Brain pericyte (primary cell): ENCODE results near the gene TUNAR.

Experiments used
- DNase-seq: peaks from one replicate; pipeline ENCODE4 v3.0.0-alpha.2; 2012; ENCODE audit warnings: low read depth, low spot score

The TUNAR gene

DNA sequence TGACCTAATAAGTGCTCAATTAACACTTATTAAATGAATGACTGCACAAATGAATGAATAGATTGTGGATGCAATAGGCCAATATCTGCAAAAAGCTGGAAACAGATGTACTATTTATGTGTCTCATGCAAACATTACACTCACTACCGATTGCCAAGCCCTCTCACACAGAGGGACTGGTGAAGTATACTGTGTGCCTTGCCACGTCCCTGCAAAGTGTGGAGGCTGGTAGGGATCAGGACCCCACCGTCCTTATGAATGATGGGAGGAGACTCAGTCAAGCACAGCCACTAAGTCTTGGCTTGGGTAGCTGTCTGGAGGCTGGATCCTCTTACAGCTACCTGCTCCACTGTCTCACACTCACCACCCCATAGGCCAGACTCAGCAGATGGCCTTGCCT, 3.9 kb upstream of the TUNAR start:
- DNase-seq = no peak

DNA sequence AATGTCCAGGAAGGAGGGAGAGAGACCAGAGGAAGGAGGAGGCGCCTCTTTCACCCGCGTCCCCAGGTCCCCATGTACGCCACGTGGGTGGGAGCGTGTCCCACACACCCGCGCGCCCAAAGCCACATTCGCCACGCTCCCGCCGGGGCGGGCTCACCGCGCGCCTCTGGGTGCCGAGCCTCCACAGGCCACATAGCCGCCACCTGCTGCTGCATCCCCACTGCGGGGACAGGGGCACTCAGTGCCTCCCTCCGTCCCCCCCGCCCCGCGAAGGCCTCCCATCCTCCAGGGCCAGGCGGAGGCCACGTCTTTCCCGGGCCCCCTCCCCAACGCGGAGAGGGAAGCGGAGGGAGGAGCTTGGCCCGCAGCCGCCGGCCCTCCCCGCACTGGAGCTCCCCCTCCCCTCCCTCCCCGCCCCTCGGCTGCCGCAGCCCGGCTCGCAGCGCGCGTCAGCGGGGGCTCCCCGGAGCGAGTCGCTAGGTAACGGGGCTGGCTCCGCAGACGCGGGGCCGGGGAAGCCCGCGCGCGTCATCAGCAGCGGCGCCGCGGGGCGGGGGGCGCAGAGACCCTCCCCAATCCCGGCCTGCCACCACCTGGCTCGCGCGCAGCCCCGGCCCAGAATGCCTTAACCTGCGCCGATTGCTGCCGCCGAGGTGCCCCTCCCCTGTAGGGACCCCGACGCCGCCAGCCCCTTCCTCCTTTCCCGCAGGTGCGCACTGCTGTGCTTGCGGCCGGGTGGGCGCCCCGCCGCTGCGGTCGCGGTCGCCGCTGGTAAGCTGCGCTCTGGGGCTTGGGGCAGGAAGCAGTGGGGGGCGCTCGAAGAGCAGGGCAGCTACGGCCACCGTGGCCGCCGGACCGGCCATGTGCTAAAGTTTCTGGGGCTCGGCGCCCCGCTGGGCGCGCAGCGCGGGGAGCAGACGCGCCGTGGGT, 536 bp upstream of the TUNAR start:
- DNase-seq = no peak

DNA sequence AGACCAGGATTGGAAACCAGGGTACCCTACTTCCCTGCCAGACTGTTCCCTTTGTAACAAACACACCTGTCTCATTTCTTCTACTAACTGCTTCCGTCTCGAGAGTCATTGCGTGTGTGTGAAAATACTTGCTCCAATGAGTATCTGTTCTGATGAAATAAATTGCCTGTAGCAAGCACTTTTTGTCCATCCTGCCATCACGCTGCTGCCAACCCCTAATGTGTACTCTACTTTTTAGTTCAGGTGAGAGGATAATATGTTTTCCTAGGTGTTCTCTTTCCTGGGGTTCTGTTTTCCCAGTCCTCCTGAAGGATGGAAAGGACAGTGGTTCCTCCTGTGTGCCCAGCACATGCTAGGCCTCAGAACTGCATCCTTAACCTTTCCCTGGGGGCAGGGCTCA, 1.0 kb downstream of the TUNAR start:
- DNase-seq = no peak

DNA sequence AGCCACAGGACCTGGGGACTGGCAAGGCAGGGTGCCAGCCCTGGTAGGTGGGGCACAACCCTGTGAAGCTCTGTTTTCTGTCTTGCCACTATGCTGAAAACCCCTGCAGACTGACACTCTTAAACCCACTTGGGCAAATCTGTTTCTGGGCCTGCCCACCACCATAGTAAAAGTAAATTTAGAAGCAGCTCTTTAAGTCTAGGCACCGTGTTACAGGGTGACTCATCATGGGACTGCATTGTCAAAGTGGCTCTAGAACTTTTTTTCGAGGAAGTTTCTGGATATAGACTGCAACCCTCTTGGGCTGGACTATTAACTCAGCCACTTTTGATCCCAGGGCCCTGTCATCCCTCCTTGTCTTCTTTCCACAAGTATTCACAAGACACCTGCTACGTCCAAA, 7.7 kb downstream of the TUNAR start:
- no peak for DNase-seq

DNA sequence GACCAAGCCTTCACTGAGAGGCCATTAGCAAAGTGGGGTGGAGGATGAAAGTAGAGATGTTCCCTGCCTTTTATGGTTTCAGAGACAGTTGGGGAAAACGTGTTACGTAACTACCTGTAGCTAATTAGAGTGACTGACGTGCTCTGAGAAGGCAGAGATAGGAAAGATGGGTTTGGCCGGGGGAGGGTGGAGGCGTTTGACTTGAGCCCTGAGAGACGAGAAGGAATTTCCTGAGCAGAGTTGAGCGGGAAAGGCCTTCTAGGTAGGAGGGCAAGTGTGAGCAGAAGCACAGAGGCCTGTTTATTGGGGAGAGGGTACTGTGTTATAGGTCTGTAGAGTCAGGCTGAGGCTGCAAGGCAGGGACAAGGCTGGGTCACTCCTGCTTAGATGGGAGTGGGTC, 8.6 kb downstream of the TUNAR start:
- DNase-seq = no peak

DNA sequence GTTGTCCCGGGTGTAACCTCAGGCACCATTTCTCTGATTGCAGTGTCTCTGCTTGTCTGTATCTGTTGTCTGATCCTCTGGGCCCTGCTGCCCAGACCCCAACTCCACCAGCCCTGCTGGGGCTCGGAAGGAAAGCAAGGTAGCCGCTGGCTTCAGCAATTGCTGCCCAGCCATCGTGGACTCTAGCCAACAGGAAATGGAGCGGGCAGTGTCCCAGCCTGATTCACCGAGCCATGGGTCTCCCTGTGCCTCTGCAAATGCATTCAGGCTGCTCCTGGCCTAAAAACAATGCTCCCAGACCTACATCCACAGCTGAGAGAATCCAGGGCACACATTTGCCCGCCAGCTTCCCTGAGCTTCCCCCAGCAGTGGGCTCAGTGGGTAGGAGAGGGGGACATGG, 9.2 kb downstream of the TUNAR start:
- no peak for DNase-seq

DNA sequence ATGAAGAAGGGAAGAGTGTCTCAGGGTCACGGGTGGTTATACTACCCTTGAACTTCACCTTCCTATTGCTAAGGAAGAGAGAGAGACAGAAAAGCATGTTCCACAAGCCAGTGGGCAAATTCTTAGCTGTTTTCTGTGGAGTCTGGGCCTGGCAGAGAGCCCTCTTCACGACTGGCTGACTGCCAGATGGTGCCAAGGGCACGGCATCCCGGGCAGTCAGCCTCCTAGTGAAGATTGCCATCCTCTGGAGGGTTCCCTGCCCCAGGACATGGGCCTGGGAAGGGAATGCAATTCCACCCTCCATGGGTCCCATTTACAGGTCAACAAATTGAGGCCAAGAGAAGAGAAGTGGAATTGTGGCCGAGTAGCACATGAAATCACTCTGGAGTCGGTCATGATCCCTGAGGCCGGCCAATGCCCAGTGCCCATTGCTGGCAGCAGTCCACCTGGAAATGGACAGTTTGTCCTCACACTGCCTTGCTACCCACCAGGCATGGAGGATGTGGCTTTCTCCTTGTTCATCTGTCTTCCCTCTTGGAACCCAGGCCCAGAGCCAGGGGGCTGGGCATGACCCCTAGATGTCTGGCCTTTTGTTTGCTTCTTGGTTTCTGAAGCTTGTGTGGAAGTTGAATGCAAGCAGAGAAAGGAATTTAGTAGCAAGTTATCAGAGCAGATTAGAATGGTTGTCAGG, 9.9 kb downstream of the TUNAR start:
- no peak for DNase-seq

DNA sequence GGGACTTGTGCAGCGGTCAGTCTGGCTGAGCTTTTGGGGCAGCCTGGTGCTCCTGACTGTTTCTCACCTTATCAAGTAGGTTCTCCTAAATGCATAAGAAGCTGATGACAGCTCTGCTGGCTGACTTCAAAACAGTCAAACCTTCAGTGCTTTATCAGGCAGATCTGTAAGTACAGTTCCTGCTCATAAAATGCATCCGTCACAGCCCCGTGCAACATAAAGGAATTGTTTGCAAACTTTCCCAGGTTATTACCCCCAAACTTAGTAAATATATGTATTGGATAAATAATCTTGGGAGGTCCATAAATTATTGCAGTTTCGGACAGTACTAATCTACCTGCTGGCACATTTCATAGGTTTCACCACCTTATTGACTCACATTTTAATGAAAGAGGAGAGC, 10.7 kb downstream of the TUNAR start:
- no peak for DNase-seq

DNA sequence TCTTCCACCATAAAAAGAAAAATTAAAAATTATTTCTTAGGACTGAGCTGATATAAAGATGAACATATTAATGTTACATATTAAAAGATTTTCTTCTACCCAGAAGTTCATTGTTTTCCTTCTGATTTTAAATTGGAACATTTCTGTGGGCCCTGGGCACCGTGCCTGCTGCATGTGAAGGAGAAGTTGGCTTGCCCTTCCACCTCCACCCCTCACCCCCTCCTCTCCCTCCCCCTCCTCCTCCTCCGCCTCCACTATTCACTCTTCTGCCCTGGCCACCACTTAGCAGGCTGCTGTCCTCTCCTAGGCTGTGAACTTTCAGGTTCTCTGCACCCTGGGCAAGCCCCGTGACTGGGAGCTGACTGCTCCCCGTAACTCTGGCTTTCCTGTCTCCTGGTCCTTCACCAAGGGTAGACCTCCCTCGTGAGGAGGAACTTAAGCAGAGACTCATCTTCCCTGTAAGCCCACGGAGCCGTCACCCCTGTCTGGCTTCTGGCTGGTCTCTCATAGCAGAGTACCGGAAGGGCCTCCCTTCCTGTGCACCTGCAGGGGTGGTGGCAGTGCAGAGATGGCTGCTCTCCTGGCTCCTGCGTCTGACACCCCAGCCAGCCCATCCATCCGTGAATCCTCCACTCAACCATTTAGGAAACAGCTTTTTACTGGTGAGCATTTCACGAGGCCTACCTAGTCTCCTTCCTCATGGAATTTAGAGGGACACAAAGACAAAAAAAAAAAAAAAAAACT, 12.8 kb downstream of the TUNAR start:
- DNase-seq = no peak

DNA sequence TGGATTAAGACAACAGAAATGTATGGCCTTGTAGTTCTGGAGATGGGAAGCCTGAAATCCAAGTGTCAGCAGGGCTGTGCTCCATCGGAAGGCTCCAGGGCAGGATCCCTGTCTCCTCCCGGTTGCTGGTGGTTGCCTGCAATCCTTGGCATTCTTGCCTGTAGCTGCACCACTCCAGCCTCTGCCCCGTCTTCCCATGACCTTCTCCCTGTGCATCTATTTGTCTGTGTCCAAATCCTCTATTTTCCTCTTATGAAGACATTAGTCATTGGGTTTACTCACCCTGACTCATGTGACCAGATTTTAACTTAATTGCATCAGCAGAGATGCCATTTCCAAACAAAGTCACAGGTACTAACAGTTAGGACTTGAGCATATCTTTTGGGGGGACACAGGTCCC, 15.1 kb downstream of the TUNAR start:
- no peak for DNase-seq

DNA sequence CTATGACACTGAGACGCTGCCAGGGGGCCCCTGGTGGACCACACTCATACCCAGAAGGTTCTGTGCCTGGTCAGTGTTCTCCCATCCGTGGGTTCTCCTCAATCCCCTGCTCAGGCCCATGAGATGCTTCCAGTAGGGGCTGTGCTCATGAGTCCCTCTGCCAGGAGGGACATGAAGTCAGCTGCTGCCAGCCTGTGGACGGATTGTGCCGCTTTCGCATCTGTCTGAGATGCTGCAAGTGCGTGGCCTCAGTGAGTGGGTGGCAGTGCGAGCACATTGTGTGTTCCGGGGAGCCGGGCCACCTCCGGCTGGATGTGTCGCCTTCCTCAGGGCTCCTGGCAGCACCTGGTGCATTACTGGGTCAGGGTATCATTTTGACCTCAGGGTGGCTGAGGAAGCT, 15.5 kb downstream of the TUNAR start:
- DNase-seq = no peak

DNA sequence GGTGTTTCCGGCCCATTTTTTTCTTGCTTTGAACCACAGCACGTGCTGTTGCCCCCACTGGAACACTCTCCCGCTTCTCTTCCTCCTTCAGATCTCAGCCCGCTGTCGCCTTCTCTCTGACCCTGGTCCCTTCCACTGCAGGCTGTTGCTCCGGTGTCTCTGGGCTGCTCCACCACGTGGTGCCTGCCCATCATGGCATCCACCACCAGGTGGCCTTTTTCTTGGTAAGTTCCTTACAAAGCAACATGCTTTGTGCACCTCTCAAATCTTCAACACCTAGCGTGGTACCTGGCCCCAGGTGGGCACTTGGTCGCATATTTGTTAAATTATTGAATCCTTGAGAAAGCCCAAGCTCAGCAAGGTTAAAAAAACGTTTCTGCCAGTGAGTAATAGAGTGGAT, 19.1 kb downstream of the TUNAR start:
- DNase-seq = no peak

DNA sequence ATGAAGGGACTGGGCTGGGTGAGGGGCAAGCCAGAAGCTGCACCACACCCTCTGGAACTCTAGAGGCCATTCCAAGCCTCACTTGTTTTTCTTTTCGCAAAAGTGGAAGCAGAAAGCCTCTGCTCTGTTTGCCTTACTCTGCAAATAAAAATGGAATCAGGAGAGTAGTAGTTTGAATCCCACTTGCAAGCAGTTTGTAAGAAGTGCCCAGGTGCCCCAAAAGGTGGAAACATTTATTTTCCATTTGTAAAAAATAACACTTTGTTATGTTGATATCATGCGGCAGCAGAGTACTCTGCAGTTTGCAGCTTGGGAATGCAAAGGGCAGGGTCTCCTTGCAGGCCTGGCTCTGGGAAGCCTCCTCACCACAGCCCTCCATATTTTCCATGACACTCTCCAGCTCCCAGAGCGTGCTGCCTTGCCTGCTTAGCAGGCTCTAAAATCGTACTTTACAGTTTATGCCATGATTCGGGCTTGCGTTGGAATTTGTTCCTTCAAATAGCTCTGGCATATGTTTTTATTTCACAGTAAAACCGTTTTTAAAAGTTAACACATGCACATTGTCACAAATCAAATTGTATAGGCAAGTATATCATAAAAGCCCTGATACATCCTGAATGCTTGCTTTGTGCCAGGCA, 20.0 kb downstream of the TUNAR start:
- DNase-seq = no peak

DNA sequence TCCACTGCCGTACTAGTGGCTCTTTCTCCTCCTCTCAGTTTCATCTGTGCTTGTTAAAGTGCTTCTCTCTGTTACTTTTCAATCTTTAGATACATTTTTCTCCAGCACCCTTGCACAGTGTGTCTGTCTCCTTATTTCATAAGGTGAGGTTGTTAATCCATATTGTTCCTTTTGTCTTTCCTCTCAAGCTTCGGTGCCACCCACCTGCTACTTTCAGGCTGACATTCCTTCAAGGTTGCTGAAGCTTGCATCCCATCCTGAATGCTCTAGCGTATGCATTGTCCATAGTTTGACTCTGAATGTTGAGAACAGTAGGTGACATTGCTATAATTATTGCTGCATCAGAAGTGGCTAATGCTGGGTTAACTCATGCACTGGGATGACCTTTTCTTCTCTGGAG, 20.6 kb downstream of the TUNAR start:
- no peak for DNase-seq

DNA sequence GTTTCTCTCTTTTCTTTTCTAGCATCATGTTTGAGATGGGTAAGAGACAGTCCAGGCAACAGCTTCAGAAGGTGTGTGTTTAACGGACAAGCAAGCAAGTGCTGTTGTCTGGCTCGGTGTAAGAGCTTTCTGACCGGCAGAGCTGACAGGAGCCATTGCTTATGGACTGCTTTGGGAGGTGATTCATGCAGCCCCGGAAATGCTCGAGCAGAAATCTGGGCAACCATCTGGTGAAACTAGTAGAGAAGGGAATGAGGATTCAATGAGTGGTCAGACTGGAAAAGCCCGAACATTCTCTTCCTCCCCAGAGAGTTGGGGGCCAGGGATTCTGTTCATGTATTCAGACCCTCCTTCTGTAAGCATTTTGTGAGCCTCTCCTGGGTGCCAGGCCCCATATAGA, 24.4 kb downstream of the TUNAR start:
- no peak for DNase-seq

DNA sequence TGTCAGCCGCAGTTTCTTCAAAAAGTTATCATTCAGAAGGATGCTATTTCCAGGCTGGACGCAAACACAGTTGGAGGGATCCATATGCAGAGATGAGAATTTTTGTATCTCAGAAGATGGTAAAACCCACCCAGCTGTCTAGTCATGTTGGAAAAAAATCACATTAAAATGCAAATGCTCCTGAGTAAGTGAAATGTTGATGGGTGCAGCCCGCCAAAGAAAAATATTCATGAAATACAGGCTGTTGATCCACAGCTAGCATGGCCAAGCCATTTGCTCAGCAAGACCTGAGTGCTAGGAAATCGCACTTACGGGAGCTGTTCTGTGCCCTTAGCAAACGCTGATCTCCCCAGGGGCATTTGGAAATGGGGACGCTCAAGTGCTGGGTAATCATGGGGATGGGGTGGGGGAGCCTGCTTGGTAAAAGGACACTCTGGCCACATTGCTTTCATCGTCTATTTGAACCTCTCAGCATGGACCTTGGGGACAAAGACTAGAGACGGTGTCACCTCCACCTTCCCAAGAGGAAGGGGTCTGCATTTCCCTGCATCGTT, 25.7 kb downstream of the TUNAR start:
- DNase-seq = no peak

DNA sequence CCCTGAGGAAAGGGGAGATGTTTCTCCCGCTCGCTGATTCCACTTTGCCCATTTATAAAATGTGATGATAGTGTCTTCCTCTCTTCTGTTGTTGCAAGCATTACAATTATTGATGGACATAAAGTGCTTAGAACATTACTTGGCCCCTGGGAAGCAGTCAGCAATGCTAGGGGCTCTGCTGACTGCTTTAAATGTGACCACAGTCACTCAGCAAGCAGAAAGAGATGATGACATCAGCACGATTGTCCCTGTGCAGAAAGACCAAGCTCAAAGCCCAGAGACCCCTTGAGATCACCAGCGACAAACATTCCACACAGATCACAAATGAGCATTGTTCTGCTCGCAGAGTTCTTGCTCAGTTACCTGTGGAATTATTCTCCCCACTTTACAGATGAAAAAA, 26.5 kb downstream of the TUNAR start:
- DNase-seq = no peak

DNA sequence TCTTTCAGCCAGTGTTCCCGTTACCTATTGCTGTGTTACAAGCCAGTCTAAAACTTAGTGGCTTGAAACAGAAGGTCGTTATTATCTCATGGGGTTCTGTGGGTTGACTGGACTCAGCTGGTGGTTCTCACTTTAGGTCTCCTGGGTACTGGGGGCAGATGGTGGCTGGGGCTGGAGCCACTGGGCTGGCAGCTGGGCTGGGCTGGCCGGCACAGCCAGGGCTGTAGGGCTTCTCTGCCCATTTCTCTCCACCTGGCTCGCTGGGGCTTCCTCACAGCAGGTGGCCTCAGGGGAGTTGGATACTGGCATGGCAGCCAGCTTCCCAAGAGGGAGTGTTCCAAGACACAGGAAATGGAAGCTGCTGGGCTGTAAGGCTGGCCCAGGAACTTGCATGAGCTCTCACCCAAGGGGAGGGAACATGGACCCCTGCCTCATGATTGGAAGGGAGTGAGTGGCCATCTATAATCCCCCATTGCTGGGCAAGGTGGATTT, 27.0 kb downstream of the TUNAR start:
- DNase-seq = no peak

DNA sequence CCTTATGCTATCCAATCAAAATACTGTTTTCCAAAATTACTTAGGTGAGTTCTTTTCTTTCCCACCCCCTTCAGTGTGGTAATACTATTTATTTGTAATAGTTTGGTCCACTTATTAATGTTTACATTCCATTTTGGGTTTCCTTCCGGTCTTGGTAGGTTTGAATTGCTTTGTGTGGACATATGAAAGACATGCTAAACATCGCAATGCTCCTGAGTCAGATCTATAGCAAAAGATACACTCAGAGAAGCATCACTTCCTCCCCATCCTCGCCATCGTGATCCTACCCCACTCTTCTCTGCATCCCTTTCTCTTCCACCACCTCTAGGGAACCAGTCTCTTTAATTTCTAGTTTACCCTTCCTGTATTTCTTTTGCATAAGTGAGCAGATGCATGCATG, 30.0 kb downstream of the TUNAR start:
- DNase-seq = no peak

DNA sequence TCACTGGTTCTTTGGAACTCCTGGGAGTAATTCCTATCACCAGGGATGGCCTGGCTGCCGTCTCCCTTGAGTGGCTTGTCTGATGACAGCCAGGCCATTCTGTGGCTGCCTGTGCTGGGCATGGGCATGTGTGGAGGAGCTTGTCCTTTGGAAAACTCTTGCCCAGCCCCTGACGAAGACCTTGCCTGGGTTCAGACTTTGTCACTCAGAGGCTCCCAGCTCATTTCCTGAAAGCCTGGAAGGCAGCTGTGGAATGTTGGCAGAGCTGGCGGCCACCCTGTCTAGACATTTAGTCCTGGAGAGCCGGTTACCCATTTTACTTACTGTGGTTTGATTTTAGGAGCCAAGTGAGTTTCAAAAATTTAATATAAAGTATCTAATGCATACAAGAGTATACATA, 34.0 kb downstream of the TUNAR start:
- no peak for DNase-seq

DNA sequence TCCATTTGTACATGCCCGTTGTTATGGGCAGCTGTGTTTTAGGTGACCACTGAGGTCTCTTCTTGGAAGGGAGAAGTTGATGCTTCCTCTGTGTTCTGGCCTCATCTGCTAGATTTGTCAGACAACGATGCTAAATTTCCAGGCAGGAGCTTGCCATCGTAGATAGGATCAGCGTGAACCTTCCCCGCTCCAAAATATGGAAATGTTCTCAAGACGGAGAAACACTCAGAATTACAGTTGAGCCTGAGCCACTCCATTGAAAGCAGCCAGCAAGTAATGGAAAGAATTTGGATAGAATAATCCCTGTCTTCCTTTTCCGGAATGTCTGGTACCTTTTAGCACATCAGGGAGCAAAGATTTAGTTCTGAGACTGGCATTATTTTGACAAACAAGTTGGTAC, 34.8 kb downstream of the TUNAR start:
- DNase-seq = no peak

DNA sequence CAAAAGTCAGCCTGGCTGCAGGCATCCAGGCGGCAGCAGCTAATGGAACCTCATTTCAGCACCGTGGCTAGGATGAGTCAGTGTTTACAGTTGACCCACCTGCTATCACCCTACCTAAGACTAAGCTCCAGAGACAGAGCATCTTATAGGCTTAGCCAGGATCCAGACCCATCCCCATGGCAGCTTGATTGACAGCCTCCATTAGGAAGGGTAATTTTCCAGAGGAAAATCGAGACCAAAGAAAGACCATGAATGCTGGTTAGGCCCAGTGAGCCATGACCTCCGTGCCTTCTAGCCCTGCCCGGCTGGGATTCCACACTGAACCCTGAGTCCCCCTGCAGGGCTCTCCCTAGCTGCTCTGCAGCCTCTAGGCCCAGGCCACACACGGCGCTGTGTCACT, 38.7 kb downstream of the TUNAR start:
- DNase-seq = no peak
